Neural progenitor cell (in vitro differentiated cells): ENCODE measurements around the gene HERC3. TPM values are rescaled to one million over a fixed set of nuclear protein-coding genes. Genes with fewer than 3 reads are reported as not detected.

Experiments used
- DNase-seq: peaks from one replicate; pipeline ENCODE4 v3.0.0-alpha.2; 2016; ENCODE audit warnings: low spot score
- H2AFZ ChIP-seq: fragments of 200-600 bp; sonication (generic); replicated peaks from 2 replicates; pipeline ENCODE4 v1.6.1; 2016; ENCODE audit warnings: antibody characterized with exemption
- H3F3A ChIP-seq: fragments of 200-600 bp; sonication (generic); 2 replicates; pipeline ENCODE4 v1.6.1; 2016; ENCODE audit warnings: antibody characterized with exemption, low read depth
- H3K27ac ChIP-seq: fragments of 200-600 bp; sonication (generic); 2 replicates; pipeline ENCODE4 v1.5.1; 2016; ENCODE audit warnings: mild to moderate bottlenecking
- H3K27me3 ChIP-seq: fragments of 200-600 bp; sonication (generic); 2 replicates; pipeline ENCODE4 v1.6.1; 2016; ENCODE audit warnings: mild to moderate bottlenecking, moderate library complexity
- H3K36me3 ChIP-seq: fragments of 200-600 bp; sonication (generic); 2 replicates; pipeline ENCODE4 v1.5.1; 2016
- H3K4me1 ChIP-seq: fragments of 200-600 bp; sonication (generic); 2 replicates; pipeline ENCODE4 v1.6.1; 2016; ENCODE audit warnings: mixed run types
- H3K4me2 ChIP-seq: fragments of 200-600 bp; sonication (generic); 2 replicates; pipeline ENCODE4 v1.6.1; 2016
- H3K4me3 ChIP-seq: fragments of 200-600 bp; sonication (generic); 2 replicates; pipeline ENCODE4 v1.5.1; 2016
- H3K79me2 ChIP-seq: fragments of 200-600 bp; sonication (generic); 2 replicates; pipeline ENCODE4 v1.6.1; 2016; ENCODE audit warnings: low read depth
- H3K9ac ChIP-seq: fragments of 200-600 bp; sonication (generic); 2 replicates; pipeline ENCODE4 v1.6.1; 2016
- H3K9me3 ChIP-seq: fragments of 200-600 bp; sonication (generic); 2 replicates; pipeline ENCODE4 v1.5.1; 2016; ENCODE audit warnings: low read depth
- H4K20me1 ChIP-seq: fragments of 200-600 bp; sonication (generic); 2 replicates; pipeline ENCODE4 v1.6.1; 2016; ENCODE audit warnings: low read depth
- H3K27ac Mint-ChIP-seq: 3 replicates; pipeline ENCODE4 v1.8.0; 2021; ENCODE audit warnings: mixed read lengths
- H3K27me3 Mint-ChIP-seq: 2 replicates; pipeline ENCODE4 v1.8.0; 2022; ENCODE audit warnings: low read depth, mild to moderate bottlenecking, inconsistent platforms, moderate library complexity, mixed read lengths; ENCODE audit not compliant: insufficient read depth
- H3K36me3 Mint-ChIP-seq: 3 replicates; pipeline ENCODE4 v1.8.0; 2021; ENCODE audit warnings: mixed read lengths
- H3K4me1 Mint-ChIP-seq: 3 replicates; pipeline ENCODE4 v1.8.0; 2021; ENCODE audit warnings: mixed read lengths
- H3K4me3 Mint-ChIP-seq: 3 replicates; pipeline ENCODE4 v1.8.0; 2021; ENCODE audit warnings: mild to moderate bottlenecking, moderate library complexity, mixed read lengths
- H3K9me3 Mint-ChIP-seq: 3 replicates; pipeline ENCODE4 v1.8.0; 2020; ENCODE audit warnings: mixed read lengths
- CTCF ChIP-seq: fragments of 200-600 bp; sonication (generic); IDR thresholded peaks from 2 replicates; pipeline ENCODE4 v1.5.1; 2017; ENCODE audit warnings: antibody characterized with exemption, mild to moderate bottlenecking
- EZH2 ChIP-seq: fragments of 200-600 bp; sonication (generic); IDR thresholded peaks from 2 replicates; pipeline ENCODE4 v1.6.1; 2017; ENCODE audit warnings: antibody characterized with exemption, mild to moderate bottlenecking, moderate library complexity
- EZH2phosphoT487 ChIP-seq: fragments of 200-600 bp; sonication (generic); IDR thresholded peaks from 2 replicates; pipeline ENCODE4 v1.6.1; 2017; ENCODE audit warnings: antibody characterized with exemption
- total RNA-seq: library from RNA; depleted of rRNA; stranded (reverse); fragments of >200 nt; gene quantifications from 2 replicates; pipeline ENCODE4 v1.2.3, GENCODE V29; 2015; ENCODE audit warnings: low replicate concordance

HERC3 gene
- total RNA-seq, 1 donor from 2014 or later, result 4.1 TPM

- no peak overlapping the region for H3K4me2 ChIP-seq
- no peak overlapping the region for H3K27ac ChIP-seq
- no peak overlapping the region for H2AFZ ChIP-seq
- H3K4me3 ChIP-seq, result no peak overlapping the region
- H3K27me3 ChIP-seq, result no peaks in the 10 kb centered on the region
- H3K36me3 Mint-ChIP-seq, result no peaks in the 10 kb centered on the region
- no peaks in the 10 kb centered on the region for H3F3A ChIP-seq
- no peak overlapping the region for H3K27ac Mint-ChIP-seq
- no peak overlapping the region for H3K9ac ChIP-seq
- no peak for TF ChIP-seq CTCF
- H3K9me3 Mint-ChIP-seq, result no peaks in the 10 kb centered on the region
- no peaks in the 10 kb centered on the region for H3K27me3 Mint-ChIP-seq
- DNase-seq, result no peak
- H3K79me2 ChIP-seq, result no peaks in the 10 kb centered on the region
- H3K4me3 Mint-ChIP-seq, result no peak overlapping the region
- H4K20me1 ChIP-seq, result no peaks in the 10 kb centered on the region
- H3K4me1 Mint-ChIP-seq, result peaks cover 4% of the 10 kb centered on the region
- H3K36me3 ChIP-seq, result no peaks in the 10 kb centered on the region
- no peaks in the 10 kb centered on the region for H3K9me3 ChIP-seq
- no peaks in the 10 kb centered on the region for H3K4me1 ChIP-seq
Measured at GRCh38 chr4:88702782-88703181, 110.5 kb downstream of the HERC3 start.

- TF ChIP-seq EZH2phosphoT487, result no peak
- no peak for TF ChIP-seq EZH2
- TF ChIP-seq CTCF, result no peak
- no peaks in the 10 kb centered on the region for H3K36me3 Mint-ChIP-seq
Measured at GRCh38 chr4:88705223-88705622, 112.9 kb downstream of the HERC3 start.

GRCh38 chr4:88705805-88706492 lies 113.7 kb downstream of the HERC3 start:
- Histone ChIP-seq H3K36me3 (no peaks in the 10 kb centered on the region), H4K20me1 (no peaks in the 10 kb centered on the region), H3K4me3 (no peak overlapping the region), H3K9me3 (no peaks in the 10 kb centered on the region), H3K9ac (no peak overlapping the region), H3F3A (no peaks in the 10 kb centered on the region), H2AFZ (peak overlapping the region; percentile 95), H3K27me3 (no peaks in the 10 kb centered on the region), H3K4me2 (no peak overlapping the region), H3K27ac (no peak overlapping the region), H3K4me1 (no peaks in the 10 kb centered on the region), H3K79me2 (no peaks in the 10 kb centered on the region)
- peaks cover 4% of the 10 kb centered on the region for H3K4me1 Mint-ChIP-seq
- H3K27ac Mint-ChIP-seq, result no peak overlapping the region
- TF ChIP-seq CTCF (no peak), EZH2phosphoT487 (no peak), EZH2 (no peak)
- no peak overlapping the region for H3K4me3 Mint-ChIP-seq
- H3K27me3 Mint-ChIP-seq, result no peaks in the 10 kb centered on the region
- H3K9me3 Mint-ChIP-seq, result no peaks in the 10 kb centered on the region
- DNase-seq, result no peak
- H3K36me3 Mint-ChIP-seq, result no peaks in the 10 kb centered on the region

More at GRCh38 chr4:88705223-88705622, 112.9 kb downstream of the HERC3 start:
- Mint-ChIP-seq H3K27me3 (no peaks in the 10 kb centered on the region), H3K27ac (no peak overlapping the region), H3K4me1 (peaks cover 4% of the 10 kb centered on the region), H3K9me3 (no peaks in the 10 kb centered on the region), H3K4me3 (no peak overlapping the region)
- H4K20me1 ChIP-seq, result no peaks in the 10 kb centered on the region
- no peak for DNase-seq
- H2AFZ ChIP-seq, result no peak overlapping the region
- no peaks in the 10 kb centered on the region for H3F3A ChIP-seq
- H3K79me2 ChIP-seq, result no peaks in the 10 kb centered on the region
- H3K9ac ChIP-seq, result no peak overlapping the region
- no peaks in the 10 kb centered on the region for H3K9me3 ChIP-seq
- H3K36me3 ChIP-seq, result no peaks in the 10 kb centered on the region
- H3K27ac ChIP-seq, result no peak overlapping the region
- no peak overlapping the region for H3K4me3 ChIP-seq
- no peaks in the 10 kb centered on the region for H3K27me3 ChIP-seq
- H3K4me2 ChIP-seq, result no peak overlapping the region
- no peaks in the 10 kb centered on the region for H3K4me1 ChIP-seq
